CD14-positive monocyte (primary cell): ENCODE data around the gene FIZ1. TPM values are rescaled to one million over a fixed set of nuclear protein-coding genes. Genes with fewer than 3 reads are reported as not detected.

Experiments
- DNase-seq, 3 donors: peaks; one replicate each; pipeline ENCODE4 v3.0.0-alpha.2; 2011 to 2022
- H2AFZ ChIP-seq: 2 replicates; pipeline ENCODE4 v1.6.0; 2012; ENCODE audit warnings: mild to moderate bottlenecking, low read depth, low read length, inconsistent platforms; ENCODE audit not compliant: insufficient read depth, poor library complexity, severe bottlenecking
- H3K27ac ChIP-seq, 2 donors: 1 replicate in 1 of 2; 2 replicates in 1 of 2; pipeline ENCODE4 v1.5.1; 2012 to 2013; ENCODE audit warnings: low read length in 2 of 2, control low read depth in 1 of 2, inconsistent platforms in 1 of 2, low read depth in 1 of 2, mild to moderate bottlenecking in 1 of 2
- H3K27me3 ChIP-seq, 2 donors: one replicate each; pipeline versions ENCODE4 v1.6.0 to v1.6.1; 2011 to 2013; ENCODE audit warnings: low read length in 2 of 2; ENCODE audit not compliant: control insufficient read depth in 2 of 2, insufficient read depth in 2 of 2
- H3K36me3 ChIP-seq, 2 donors: replicated peaks in 1 of 2; 1 replicate in 1 of 2; 2 replicates in 1 of 2; pipeline versions ENCODE4 v1.5.1 to v1.6.1; 2012 to 2013; ENCODE audit warnings: low read length in 2 of 2, control low read depth in 1 of 2, inconsistent platforms in 1 of 2, mild to moderate bottlenecking in 1 of 2; ENCODE audit not compliant: insufficient read depth in 2 of 2, control insufficient read depth in 1 of 2
- H3K4me1 ChIP-seq, 2 donors: 1 replicate in 1 of 2; 2 replicates in 1 of 2; pipeline versions ENCODE4 v1.5.1 to v1.6.1; 2012 to 2013; ENCODE audit warnings: low read length in 2 of 2, control low read depth in 1 of 2, inconsistent platforms in 1 of 2, mild to moderate bottlenecking in 1 of 2, moderate library complexity in 1 of 2; ENCODE audit not compliant: insufficient read depth in 2 of 2, control insufficient read depth in 1 of 2
- H3K4me2 ChIP-seq: replicated peaks from 2 replicates; pipeline ENCODE3; 2012; ENCODE audit warnings: low read length, moderate library complexity, mild to moderate bottlenecking; ENCODE audit not compliant: poor library complexity, severe bottlenecking; ENCODE audit errors: extremely low read depth
- H3K4me3 ChIP-seq, 3 experiments: fragments of 200-600 bp in 1 of 3; sonication (generic) in 1 of 3; replicated peaks in 1 of 3; 1 replicate in 2 of 3; 2 replicates in 1 of 3; pipeline ENCODE4 v1.5.1; 2011 to 2013; ENCODE audit warnings: low read length in 3 of 3, mild to moderate bottlenecking in 3 of 3, control low read depth in 2 of 3, low read depth in 2 of 3, inconsistent platforms in 1 of 3, moderate library complexity in 1 of 3
- H3K79me2 ChIP-seq: 2 replicates; pipeline ENCODE4 v1.6.0; 2012; ENCODE audit warnings: mild to moderate bottlenecking, control low read depth, inconsistent platforms, low read length, moderate library complexity; ENCODE audit not compliant: insufficient read depth
- H3K9ac ChIP-seq: 2 replicates; pipeline ENCODE4 v1.6.0; 2017; ENCODE audit warnings: low read length, mild to moderate bottlenecking; ENCODE audit not compliant: insufficient read depth, poor library complexity, severe bottlenecking
- H3K9me3 ChIP-seq, 2 donors: replicated peaks in 1 of 2; 1 replicate in 1 of 2; 2 replicates in 1 of 2; pipeline versions ENCODE4 v1.5.1 to v1.6.1; 2012 to 2013; ENCODE audit warnings: low read length in 2 of 2, control low read depth in 1 of 2; ENCODE audit not compliant: control insufficient read depth in 1 of 2, insufficient read depth in 1 of 2
- H4K20me1 ChIP-seq: 2 replicates; pipeline ENCODE4 v1.6.0; 2012; ENCODE audit warnings: mild to moderate bottlenecking, low read length, control low read depth, moderate library complexity; ENCODE audit not compliant: insufficient read depth
- H3K27ac Mint-ChIP-seq, 7 donors: one replicate each; pipeline ENCODE4 v1.8.0; 2020; ENCODE audit warnings: mild to moderate bottlenecking in 7 of 7, mixed read lengths in 7 of 7, moderate library complexity in 6 of 7, inconsistent platforms in 2 of 7
- H3K27me3 Mint-ChIP-seq, 3 donors: one replicate each; pipeline ENCODE4 v1.8.0; 2021 to 2022; ENCODE audit warnings: low read depth in 3 of 3, mild to moderate bottlenecking in 3 of 3, mixed read lengths in 3 of 3, moderate library complexity in 3 of 3, inconsistent platforms in 1 of 3
- H3K36me3 Mint-ChIP-seq, 2 donors: one replicate each; pipeline ENCODE4 v1.8.0; 2020; ENCODE audit warnings: mixed read lengths in 2 of 2, inconsistent platforms in 1 of 2, mild to moderate bottlenecking in 1 of 2
- H3K4me1 Mint-ChIP-seq: one replicate; pipeline ENCODE4 v1.8.0; 2020; ENCODE audit warnings: mild to moderate bottlenecking, mixed read lengths
- H3K4me3 Mint-ChIP-seq, 2 donors: one replicate each; pipeline ENCODE4 v1.8.0; 2020; ENCODE audit warnings: mild to moderate bottlenecking in 2 of 2, mixed read lengths in 2 of 2, moderate library complexity in 1 of 2
- H3K9me3 Mint-ChIP-seq, 7 donors: one replicate each; pipeline ENCODE4 v1.8.0; 2020 to 2022; ENCODE audit warnings: mixed read lengths in 7 of 7, mild to moderate bottlenecking in 6 of 7, moderate library complexity in 6 of 7, inconsistent platforms in 2 of 7
- CTCF ChIP-seq: fragments of 200-600 bp; IDR thresholded peaks from one replicate; pipeline ENCODE4 v1.8.0; 2022; ENCODE audit warnings: antibody characterized with exemption, mild to moderate bottlenecking
- WGBS: methylation state at CpG from one replicate; pipeline ENCODE4 v1.1.5; 2013; ENCODE audit warnings: missing lambda C conversion rate; ENCODE audit not compliant: insufficient coverage; 5-methylcytosine and 5-hydroxymethylcytosine counted together
- intact Hi-C, 2 donors: fragments of 100-400 bp; cut with micrococcal nuclease; formaldehyde crosslinking; loops; one replicate each; pipeline versions ENCODE4 v1.15.0 to v1.15.1; 2023
- polyA plus RNA-seq, 3 donors: library from polyadenylated mRNA; depleted of rRNA in 1 of 3; unstranded in 2 of 3; stranded (reverse) in 1 of 3; fragments of 300-500 nt in 2 of 3; fragments of >200 nt in 1 of 3; fragmentation: Illumina TruSeq in 2 of 3; gene quantifications; 1 replicate in 2 of 3; 2 replicates in 1 of 3; pipeline ENCODE4 v1.2.3, GENCODE V29; 2012 to 2021

FIZ1 gene
- polyA plus RNA-seq, 3 donors, result 1.2 to 2.6 (median 1.6) TPM

DNA sequence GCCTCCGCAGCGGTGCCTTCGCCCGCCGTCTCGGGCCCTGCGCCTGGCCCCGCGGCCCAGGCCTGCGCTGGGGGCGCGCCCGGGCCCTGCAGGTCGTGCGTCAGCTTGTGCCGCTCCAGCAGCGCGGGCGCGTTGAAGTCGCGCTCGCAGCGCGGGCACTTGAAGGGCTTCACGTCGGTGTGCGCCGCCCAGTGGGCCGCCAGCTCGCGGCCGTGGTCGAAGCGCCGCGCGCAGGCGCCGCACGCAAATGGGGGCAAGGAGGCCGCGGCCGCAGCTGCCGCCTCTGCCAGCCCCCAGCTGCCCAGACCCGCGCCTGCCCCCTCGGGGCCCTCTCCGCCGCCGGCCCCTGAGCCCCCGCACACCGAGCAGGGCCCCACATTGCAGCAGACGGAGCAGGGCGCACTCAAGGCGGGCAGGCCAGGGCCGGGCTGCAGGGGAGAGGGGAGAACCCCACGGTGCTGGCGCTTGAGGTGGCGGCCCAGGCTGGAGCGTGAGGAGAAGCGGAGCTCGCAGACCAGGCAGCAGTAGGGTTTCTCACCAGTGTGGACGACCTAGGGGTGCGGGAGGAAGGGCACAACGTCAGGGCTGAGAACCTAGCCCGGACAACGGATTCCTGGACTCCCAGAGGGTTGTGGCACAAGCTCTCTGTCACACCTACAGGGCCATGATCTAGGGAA, 6.1 kb downstream of the FIZ1 start:
- Histone ChIP-seq H3K36me3 (peaks cover 24 to 38% of the 10 kb centered on the region in 2 donors), H3K9me3 (peaks cover 0 to 10% of the 10 kb centered on the region in 2 donors), H3K4me2 (no peak overlapping the region), H3K4me1 (no peaks in the 10 kb centered on the region), H3K27ac (no peak overlapping the region), H3K27me3 (no peaks in the 10 kb centered on the region), H3K4me3 (no peak overlapping the region), H4K20me1 (no peaks in the 10 kb centered on the region), H3K79me2 (peaks cover 4% of the 10 kb centered on the region), H3K9ac (no peak overlapping the region), H2AFZ (no peak overlapping the region)
- DNase-seq, result no peak
- 97% methylated on average over 60 of the region's 68 CpGs for WGBS
- peaks cover 6 to 16% (median 12%) of the 10 kb centered on the region in 7 donors for H3K9me3 Mint-ChIP-seq
- H3K4me1 Mint-ChIP-seq, result no peaks in the 10 kb centered on the region
- H3K4me3 Mint-ChIP-seq, result no peak overlapping the region
- peaks cover 0 to 3% (median 0%) of the 10 kb centered on the region in 3 donors for H3K27me3 Mint-ChIP-seq
- peak overlapping the region in 1 of 7 donors; percentile 64 for H3K27ac Mint-ChIP-seq
- peaks cover 29 to 41% of the 10 kb centered on the region in 2 donors for H3K36me3 Mint-ChIP-seq
- intact Hi-C loops, result no loop called here
- no peak for TF ChIP-seq CTCF

GRCh38 chr19:55592391-55593090, 6.8 kb downstream of the FIZ1 start:
- Histone ChIP-seq H3K4me2 (no peak overlapping the region), H3K27me3 (no peaks in the 10 kb centered on the region), H3K4me3 (no peak overlapping the region), H3K4me1 (peaks cover under 1% of the 10 kb centered on the region in 2 donors), H4K20me1 (no peaks in the 10 kb centered on the region), H3K9ac (no peak overlapping the region), H3K27ac (no peak overlapping the region), H2AFZ (no peak overlapping the region), H3K79me2 (no peaks in the 10 kb centered on the region), H3K9me3 (peaks cover 0 to 10% of the 10 kb centered on the region in 2 donors), H3K36me3 (peaks cover 24 to 38% of the 10 kb centered on the region in 2 donors)
- intact Hi-C loops, result no loop called here
- no peak overlapping the region for H3K4me3 Mint-ChIP-seq
- H3K27ac Mint-ChIP-seq, result no peak overlapping the region
- no peaks in the 10 kb centered on the region for H3K4me1 Mint-ChIP-seq
- H3K9me3 Mint-ChIP-seq, result peaks cover 6 to 16% (median 9%) of the 10 kb centered on the region in 7 donors
- DNase-seq, result no peak
- TF ChIP-seq CTCF, result no peak
- peaks cover 29 to 41% of the 10 kb centered on the region in 2 donors for H3K36me3 Mint-ChIP-seq
- peaks cover 0 to 3% (median 0%) of the 10 kb centered on the region in 3 donors for H3K27me3 Mint-ChIP-seq
- 98% methylated on average over 70 of the region's 73 CpGs for WGBS
